ENCODE data around the gene IQCE. TPM values are rescaled to one million over a fixed set of nuclear protein-coding genes. Genes with fewer than 3 reads are reported as not detected.
A peak's percentile ranks its signal among the peaks of the same experiment; 100 is the strongest.

Gene IQCE
- total RNA-seq, 2 experiments from 2014 or later: 14.9 to 15.2 TPM

DNA sequence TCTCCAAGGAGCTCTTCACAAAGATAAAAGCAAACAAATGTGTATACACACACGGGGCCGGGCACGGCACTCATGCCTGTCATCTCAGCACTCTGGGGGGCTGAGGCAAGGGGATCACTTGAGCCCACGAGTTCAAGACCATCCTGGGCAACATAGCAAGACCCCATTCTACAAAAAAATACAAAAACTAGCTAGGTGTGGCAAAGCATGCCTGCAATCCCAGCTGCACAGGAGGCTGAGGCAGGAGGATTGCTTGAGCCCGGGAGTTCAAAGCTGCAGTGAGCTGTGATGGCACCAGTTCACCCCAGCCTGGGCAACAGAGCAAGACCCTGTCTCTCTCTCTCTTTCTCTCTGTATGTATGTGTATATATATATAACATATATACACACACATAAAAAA is 95.3 kb downstream of the IQCE start:
- CTCF ChIA-PET: interaction anchor here (1.1 to 3.2 kb wide), 4 partner anchors 9 to 56 kb away, joined by 3 to 15 read pairs (median 10); no protein-coding TSS in a partner anchor
- Mint-ChIP-seq H3K36me3 (no peaks in the 10 kb centered on the region), H3K27ac (no peak overlapping the region), H3K4me1 (peaks cover 9% of the 10 kb centered on the region), H3K4me3 (no peak overlapping the region), H3K9me3 (ENCODE audit: low read depth) (no peaks in the 10 kb centered on the region), H3K27me3 (no peaks in the 10 kb centered on the region)
- no peak for ATAC-seq
- no peak for DNase-seq

DNA sequence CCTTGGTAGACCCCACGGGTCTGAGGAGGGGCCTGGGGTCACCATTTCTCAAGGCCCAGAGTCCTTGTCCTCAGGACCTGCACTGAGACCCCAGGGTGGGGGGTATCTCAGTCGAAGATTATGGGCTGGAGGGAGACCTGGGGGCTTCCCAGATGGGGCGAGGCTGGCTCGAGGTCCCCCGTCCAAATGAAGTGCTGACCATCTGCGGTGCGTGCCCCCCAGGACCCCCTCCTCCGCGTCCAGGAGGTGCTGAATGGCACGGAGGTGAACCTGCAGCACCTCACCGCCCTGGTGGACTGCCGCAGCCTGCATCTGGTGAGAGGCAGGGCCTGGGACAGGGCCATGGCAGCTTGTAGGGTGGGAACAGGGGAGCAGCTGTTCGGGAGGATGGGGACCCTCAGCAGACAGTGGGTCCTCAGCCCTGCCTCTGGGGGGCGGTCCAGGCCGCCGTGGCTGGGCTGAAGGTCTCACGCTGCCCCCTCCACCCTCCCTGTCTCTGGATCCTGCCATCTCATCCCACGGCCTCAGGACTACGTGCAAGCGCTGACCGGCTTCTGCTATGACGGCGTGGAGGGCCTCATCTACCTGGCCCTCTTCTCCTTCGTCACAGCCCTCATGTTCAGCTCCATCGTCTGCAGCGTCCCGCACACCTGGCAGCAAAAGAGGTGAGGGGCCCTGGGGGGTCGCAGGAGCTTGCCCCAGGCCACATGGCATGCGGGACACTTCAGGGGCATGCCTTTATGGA is 97.3 kb downstream of the IQCE start:
- no peaks in the 10 kb centered on the region for H3K27me3 Mint-ChIP-seq
- H3K27ac Mint-ChIP-seq: no peak overlapping the region
- DNase-seq: no peak
- H3K4me3 Mint-ChIP-seq: no peak overlapping the region
- H3K9me3 Mint-ChIP-seq (ENCODE audit: low read depth): no peaks in the 10 kb centered on the region
- peaks cover 9% of the 10 kb centered on the region for H3K4me1 Mint-ChIP-seq
- ATAC-seq: no peak
- no peaks in the 10 kb centered on the region for H3K36me3 Mint-ChIP-seq
- CTCF ChIA-PET: interaction anchor here (1.3 to 1.4 kb wide), 3 partner anchors 13 to 54 kb away, joined by 4 to 6 read pairs (median 5); no protein-coding TSS in a partner anchor

DNA sequence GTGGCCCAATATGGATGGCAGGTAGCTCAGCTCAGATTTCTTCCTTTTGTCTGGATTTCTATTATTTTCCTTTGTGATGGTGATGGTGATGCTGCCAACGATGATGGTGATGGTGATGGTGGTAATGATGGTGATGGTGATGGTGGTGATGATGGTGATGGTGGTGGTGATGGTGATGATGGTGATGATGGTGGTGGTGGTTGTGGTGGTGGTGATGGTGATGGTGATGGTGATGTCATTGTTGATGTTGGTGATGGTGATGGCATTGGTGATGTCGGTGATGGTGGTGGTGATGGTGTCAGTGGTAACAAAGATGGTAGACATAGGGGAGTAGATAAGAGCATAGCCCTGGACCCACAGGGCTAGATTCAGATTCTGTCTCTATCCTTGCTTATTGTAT is 98.4 kb downstream of the IQCE start:
- DNase-seq: no peak
- H3K27ac Mint-ChIP-seq: peak overlapping the region; percentile 7
- H3K27me3 Mint-ChIP-seq: no peaks in the 10 kb centered on the region
- no peaks in the 10 kb centered on the region for H3K36me3 Mint-ChIP-seq
- H3K4me3 Mint-ChIP-seq: no peak overlapping the region
- no peak for ATAC-seq
- peaks cover 9% of the 10 kb centered on the region for H3K4me1 Mint-ChIP-seq
- CTCF ChIA-PET: interaction anchor here (0.8 to 1.4 kb wide), 5 partner anchors 12 to 206 kb away, joined by 3 to 6 read pairs (median 4); no protein-coding TSS in a partner anchor
- no peaks in the 10 kb centered on the region for H3K9me3 Mint-ChIP-seq (ENCODE audit: low read depth)

DNA sequence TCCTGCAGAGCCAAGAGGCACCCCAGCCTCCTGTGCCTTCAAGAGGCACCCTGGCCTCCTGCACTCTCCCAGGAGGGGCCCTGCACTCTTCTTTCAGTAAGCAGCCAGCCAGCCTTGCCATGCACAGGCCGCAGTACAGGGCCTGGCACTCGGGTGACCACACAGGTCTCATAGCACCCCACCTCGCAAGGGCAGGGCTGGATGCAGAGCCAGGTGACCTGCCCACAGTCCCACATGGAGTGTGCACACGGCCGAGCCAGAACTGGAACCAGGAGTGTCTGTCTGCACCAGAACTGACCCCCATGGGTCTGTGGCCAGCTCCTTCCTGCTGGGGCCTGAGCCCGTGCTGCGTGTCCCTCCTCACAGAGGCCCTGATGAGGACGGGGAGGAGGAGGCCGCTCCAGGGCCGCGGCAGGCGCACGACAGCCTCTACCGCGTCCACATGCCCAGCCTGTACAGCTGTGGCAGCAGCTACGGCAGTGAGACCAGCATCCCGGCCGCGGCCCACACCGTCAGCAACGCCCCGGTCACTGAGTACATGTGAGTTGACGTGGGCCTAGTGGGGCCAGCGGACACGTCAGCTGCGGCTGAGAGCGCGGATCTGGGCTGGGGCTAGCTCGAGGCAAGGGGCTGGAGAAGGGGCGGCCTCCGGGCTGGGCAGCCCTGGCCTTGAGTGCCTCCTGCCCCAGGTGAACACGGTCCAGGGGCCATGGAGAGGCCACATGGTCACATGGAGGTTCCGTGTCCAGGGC is 99.3 kb downstream of the IQCE start:
- Mint-ChIP-seq H3K4me1 (peaks cover 4% of the 10 kb centered on the region), H3K27ac (no peak overlapping the region), H3K27me3 (no peaks in the 10 kb centered on the region), H3K36me3 (no peaks in the 10 kb centered on the region), H3K4me3 (no peak overlapping the region), H3K9me3 (ENCODE audit: low read depth) (no peaks in the 10 kb centered on the region)
- ATAC-seq: no peak
- no peak for DNase-seq
- CTCF ChIA-PET: interaction anchor here (1.4 to 1.7 kb wide), 2 partner anchors 13 to 52 kb away, joined by 6 to 7 read pairs; no protein-coding TSS in a partner anchor

DNA sequence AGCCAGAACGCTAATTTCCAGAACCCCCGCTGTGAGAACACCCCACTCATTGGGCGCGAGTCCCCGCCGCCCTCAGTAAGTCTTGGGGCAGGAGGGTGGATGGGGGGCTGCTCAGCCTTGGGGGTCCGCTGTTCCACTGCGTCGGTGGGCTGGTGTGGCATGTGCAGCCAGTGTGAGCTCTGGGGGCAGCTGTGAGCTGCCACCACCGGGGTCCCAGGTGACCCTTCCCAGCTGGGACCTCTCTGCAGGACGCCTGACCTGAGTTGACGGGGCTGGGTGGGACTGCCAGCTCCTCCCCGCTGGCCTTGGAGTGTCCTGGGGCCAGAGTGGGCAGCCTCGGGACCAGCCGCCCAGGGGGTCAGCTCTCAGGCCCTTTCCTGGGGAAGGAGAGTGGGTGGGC is 100.2 kb downstream of the IQCE start:
- CTCF ChIA-PET: interaction anchor here (1.4 to 1.7 kb wide), 2 partner anchors 12 to 51 kb away, joined by 6 to 7 read pairs; no protein-coding TSS in a partner anchor
- no peaks in the 10 kb centered on the region for H3K27me3 Mint-ChIP-seq
- no peak overlapping the region for H3K4me3 Mint-ChIP-seq
- ATAC-seq: no peak
- H3K4me1 Mint-ChIP-seq: peaks cover 4% of the 10 kb centered on the region
- H3K9me3 Mint-ChIP-seq (ENCODE audit: low read depth): no peaks in the 10 kb centered on the region
- no peak for DNase-seq
- H3K27ac Mint-ChIP-seq: no peak overlapping the region
- no peaks in the 10 kb centered on the region for H3K36me3 Mint-ChIP-seq

DNA sequence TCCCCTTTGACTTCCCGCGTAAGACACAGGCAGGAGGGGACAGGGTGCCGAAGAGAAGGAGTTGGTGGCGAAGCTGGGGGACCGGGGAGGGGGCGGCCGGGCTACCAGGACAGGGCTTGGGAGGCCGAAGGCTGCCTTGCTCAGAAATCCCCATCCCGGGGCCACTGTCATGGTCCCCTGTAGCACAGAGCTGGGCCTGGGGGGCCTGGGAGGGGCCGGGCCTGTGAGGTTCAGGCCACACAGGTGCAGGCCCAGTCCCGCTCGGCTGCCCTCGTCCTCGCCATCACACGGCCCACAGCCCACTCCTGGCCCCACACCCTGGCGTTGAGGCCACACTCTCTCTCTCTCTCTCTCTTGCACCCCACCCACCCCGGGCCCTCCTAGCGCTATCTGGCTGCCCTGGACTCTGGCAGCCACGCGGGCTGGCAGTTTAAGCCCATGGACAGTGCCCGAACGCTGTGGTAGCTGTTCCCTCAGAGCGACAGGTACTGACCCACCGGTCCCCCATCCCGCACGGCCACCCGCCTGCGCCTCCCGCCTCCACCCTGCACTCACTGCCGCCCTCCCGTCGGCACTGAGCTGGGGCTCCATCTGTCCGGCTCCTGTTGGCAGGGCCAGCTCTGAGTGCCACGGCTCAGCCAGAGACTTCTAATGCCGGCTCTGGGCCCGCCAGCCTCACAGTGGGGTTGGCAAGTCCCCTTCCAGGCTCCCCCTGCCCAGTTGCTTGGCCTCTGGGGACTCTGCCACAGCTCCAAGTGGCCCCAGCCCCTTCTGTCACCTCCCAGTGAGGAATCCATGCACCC is 101.0 kb downstream of the IQCE start:
- no peak for DNase-seq
- no peaks in the 10 kb centered on the region for H3K9me3 Mint-ChIP-seq (ENCODE audit: low read depth)
- CTCF ChIA-PET: interaction anchor here (1.3 to 1.4 kb wide), 2 partner anchors 11 to 49 kb away, joined by 3 to 6 read pairs; no protein-coding TSS in a partner anchor
- no peak overlapping the region for H3K27ac Mint-ChIP-seq
- peaks cover 4% of the 10 kb centered on the region for H3K4me1 Mint-ChIP-seq
- no peaks in the 10 kb centered on the region for H3K27me3 Mint-ChIP-seq
- no peaks in the 10 kb centered on the region for H3K36me3 Mint-ChIP-seq
- no peak overlapping the region for H3K4me3 Mint-ChIP-seq
- no peak for ATAC-seq

DNA sequence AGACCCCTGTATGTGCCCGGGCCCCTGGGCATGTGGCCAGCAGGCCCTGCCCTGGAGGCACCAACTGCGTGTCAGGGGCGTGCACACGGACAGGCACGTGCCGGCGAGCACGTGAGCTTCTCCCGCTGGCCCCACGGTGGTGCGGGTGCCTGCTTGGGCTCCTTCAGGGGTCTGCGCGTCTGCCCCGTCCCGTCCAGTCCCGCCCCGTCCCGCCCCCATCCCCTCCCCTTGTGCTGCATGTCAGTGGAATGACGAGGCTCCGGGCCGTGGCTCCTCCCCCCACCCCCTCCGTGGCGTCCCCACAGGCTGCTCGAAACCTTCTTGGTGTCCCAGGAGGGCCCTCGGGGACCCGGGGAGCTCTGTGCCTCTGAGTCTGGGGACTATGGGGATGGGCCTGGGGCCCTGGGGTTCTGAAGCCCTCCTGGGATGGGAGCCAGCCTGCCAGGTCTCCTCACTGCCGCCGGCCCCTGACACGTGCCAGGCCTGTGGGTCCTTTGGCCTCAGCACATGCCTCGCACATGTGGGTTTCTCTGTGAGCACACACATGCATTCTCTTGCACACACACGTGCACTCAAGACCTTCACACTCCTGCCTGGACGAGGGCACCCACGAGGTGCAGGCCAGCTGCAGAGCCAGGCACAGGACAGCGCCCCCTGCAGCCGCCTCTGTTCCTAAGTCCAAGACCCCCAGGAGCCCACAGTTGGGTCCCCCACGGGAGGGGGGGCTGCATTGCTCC is 101.7 kb downstream of the IQCE start:
- no peak for DNase-seq
- Mint-ChIP-seq H3K4me3 (no peak overlapping the region), H3K27ac (no peak overlapping the region), H3K27me3 (no peaks in the 10 kb centered on the region), H3K9me3 (ENCODE audit: low read depth) (no peaks in the 10 kb centered on the region), H3K36me3 (no peaks in the 10 kb centered on the region), H3K4me1 (peaks cover 6% of the 10 kb centered on the region)
- CTCF ChIA-PET: interaction anchor here (1.3 kb wide), 1 partner anchor 49 kb away, joined by 3 read pairs; no protein-coding TSS in a partner anchor
- ATAC-seq: no peak

DNA sequence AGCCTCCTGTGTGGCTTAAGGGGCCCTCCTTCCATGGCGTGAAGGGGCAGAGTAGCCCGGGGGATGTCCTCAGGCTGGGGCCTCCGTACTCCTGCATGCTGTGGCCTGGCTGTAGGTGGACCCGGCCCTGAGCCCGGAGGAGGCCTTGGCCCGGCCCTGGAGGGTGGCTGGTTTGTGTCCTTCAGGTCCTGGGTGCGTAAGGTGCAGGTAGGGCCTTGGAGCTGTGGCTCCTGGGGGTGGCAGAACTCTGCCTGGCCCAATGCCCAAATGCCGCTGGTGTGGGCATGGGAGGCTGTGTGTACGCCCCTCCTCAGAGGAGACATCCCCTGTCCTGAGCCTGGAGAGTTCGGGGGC is 102.3 kb downstream of the IQCE start:
- peaks cover 6% of the 10 kb centered on the region for H3K4me1 Mint-ChIP-seq
- H3K36me3 Mint-ChIP-seq: no peaks in the 10 kb centered on the region
- CTCF ChIA-PET: no interaction called here
- H3K4me3 Mint-ChIP-seq: no peak overlapping the region
- no peaks in the 10 kb centered on the region for H3K27me3 Mint-ChIP-seq
- no peaks in the 10 kb centered on the region for H3K9me3 Mint-ChIP-seq (ENCODE audit: low read depth)
- DNase-seq (no peak), ATAC-seq (no peak)
- no peak overlapping the region for H3K27ac Mint-ChIP-seq

DNA sequence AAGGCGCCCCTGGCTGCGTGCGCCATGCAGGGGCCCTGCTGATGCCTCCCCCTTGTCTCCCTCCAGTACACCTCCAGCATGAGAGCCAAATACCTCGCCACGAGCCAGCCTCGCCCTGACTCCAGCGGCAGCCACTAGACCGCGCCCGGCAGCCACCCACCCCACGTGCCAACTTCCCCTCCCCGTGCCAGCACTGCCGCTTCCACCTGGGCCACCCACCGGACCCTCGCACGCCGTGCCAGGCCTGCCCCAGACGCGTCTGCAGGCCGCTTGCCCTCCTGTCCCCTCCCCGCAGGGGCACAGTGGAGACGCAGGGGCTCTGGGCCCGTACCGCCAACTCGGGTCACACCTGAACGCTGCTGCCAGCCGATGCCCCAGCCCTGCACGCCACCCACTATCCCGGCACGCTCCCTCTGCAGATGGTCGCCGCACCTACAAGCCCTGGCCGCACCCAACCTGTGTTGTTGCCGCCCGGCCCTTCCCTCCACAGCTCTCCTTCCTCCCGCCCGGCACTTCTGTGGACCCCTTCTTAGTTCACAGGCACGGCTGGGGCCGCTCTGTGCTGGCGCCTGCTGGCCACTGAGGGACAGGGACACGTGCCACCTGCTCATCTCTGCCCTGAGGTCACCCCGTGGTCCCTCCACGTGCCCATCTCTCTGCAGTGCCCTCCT is 103.0 kb downstream of the IQCE start:
- DNase-seq (no peak), ATAC-seq (no peak)
- H3K4me3 Mint-ChIP-seq: no peak overlapping the region
- CTCF ChIA-PET: no interaction called here
- H3K9me3 Mint-ChIP-seq (ENCODE audit: low read depth): no peaks in the 10 kb centered on the region
- peaks cover 3% of the 10 kb centered on the region for H3K27me3 Mint-ChIP-seq
- no peaks in the 10 kb centered on the region for H3K36me3 Mint-ChIP-seq
- H3K27ac Mint-ChIP-seq: no peak overlapping the region
- peaks cover 6% of the 10 kb centered on the region for H3K4me1 Mint-ChIP-seq

DNA sequence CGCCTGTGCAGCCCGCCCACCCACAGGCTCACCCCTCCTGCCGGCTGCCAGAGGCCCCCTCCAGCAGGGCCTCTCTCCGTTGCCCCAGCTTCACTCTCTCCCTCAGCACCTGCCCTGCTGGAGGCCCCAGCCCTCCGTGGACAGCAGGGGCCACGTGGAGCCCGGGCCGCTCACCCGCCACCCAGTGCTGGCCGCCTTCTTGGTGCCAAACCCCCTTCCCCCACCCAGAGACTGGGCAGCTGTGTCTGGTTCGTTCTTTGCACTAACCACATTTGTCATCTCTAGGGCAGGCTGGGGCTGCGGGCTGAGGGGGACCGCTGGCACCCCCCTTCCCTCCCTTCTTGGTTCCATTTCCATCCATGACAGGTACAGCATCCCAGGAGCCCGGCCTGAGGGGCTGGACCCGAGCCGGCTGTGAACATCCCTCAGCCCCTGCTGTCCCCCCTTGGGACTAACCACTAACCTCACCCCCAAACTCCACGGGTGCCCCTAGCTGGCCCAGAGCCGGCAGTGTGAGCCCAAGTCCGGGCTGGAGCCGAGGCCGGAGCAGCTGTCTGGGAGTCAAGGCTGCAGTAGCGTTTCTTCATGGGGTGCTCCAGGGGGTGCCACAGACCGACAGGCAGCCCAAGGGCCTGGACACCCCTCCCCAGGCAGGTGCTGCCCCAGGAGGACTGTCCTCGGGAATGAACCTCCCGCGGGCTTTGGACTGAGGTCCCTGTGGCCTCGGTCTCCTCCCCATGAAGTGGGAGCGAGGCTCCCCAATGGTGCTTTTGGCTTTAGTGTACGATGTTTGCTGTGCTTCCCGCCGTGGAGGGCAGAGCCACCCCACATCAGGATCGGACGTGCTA is 103.7 kb downstream of the IQCE start:
- DNase-seq (no peak), ATAC-seq (no peak)
- H3K27ac Mint-ChIP-seq: no peak overlapping the region
- CTCF ChIA-PET: interaction anchor here (1.3 kb wide), 1 partner anchor 19 kb away, joined by 4 read pairs; no protein-coding TSS in a partner anchor
- H3K9me3 Mint-ChIP-seq (ENCODE audit: low read depth): no peaks in the 10 kb centered on the region
- no peak overlapping the region for H3K4me3 Mint-ChIP-seq
- H3K27me3 Mint-ChIP-seq: peaks cover 8% of the 10 kb centered on the region
- H3K4me1 Mint-ChIP-seq: peaks cover 2% of the 10 kb centered on the region
- H3K36me3 Mint-ChIP-seq: no peaks in the 10 kb centered on the region

DNA sequence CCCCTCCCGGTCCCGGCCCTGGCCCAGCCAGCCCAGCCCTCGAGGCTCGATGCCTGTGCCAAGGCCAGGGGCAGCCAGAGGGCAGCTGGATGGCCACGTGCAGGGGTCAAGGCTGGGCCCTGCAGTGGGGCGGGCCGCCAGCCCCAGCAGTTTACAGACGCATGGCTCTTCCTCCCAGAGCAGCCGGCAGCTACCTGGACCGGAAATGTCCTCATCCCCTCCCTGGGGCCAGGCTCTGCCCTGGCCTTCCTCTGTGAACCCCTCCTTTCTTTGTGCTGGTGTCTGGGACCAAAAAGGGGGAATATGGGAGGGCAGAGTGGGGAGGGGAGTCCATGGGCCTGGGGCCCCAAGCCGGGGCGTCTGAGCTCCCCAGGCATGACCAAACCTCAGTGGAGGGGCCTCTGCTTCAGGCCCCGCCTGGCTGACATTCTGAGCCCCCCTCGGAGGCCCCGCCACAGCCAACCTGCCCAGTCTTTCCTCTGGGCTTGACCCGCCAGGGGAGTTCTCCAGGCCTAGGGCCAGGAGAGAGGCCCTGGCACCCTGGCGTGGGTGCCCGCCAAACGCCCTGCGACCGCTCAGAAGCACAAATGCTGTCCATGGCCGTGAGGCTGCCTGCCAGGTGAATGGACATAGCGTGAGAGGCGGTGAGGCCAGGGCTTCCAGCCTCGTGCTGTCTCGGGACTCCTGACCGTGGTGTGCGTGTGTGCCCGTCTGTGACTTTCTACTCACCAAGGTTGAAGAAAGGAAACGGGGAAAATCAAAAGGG is 104.5 kb downstream of the IQCE start:
- Mint-ChIP-seq H3K9me3 (ENCODE audit: low read depth) (no peaks in the 10 kb centered on the region), H3K36me3 (no peaks in the 10 kb centered on the region), H3K4me3 (no peak overlapping the region), H3K27me3 (peaks cover 11% of the 10 kb centered on the region), H3K4me1 (peaks cover 2% of the 10 kb centered on the region), H3K27ac (no peak overlapping the region)
- DNase-seq (no peak), ATAC-seq (no peak)
- CTCF ChIA-PET: interaction anchor here (1.3 to 11.2 kb wide), 2 partner anchors 18 to 49 kb away, joined by 4 to 317 read pairs; no protein-coding TSS in a partner anchor

Measured in activated CD8-positive, alpha-beta memory T cell treated with anti-CD3 and anti-CD28 coated beads, Interleukin-2, amount 10 ng/mL, durations not matched to agents 7 days and 5 days (primary cell).